NB4 (cell line): ENCODE results near the gene CCDC82.

Source experiments
- DNase-seq: peaks from one replicate; pipeline ENCODE4 v3.0.0; 2010; ENCODE audit warnings: low read depth
- H3K4me3 ChIP-seq: one replicate; pipeline ENCODE4 v1.5.1; 2011; ENCODE audit warnings: mild to moderate bottlenecking, low read depth, low read length, moderate library complexity
- CTCF ChIP-seq: IDR thresholded peaks from one replicate; pipeline ENCODE4 v1.5.1; 2012; ENCODE audit warnings: low read depth, low read length
- MAX ChIP-seq: IDR thresholded peaks from 2 replicates; pipeline ENCODE4 v1.6.1; 2011; ENCODE audit warnings: low read depth, low read length
- MYC ChIP-seq: IDR thresholded peaks from 2 replicates; pipeline ENCODE4 v1.6.1; 2011; ENCODE audit warnings: low read depth, low read length
- POLR2A ChIP-seq: IDR thresholded peaks from 2 replicates; pipeline ENCODE4 v1.6.1; 2011; ENCODE audit warnings: mild to moderate bottlenecking; ENCODE audit not compliant: insufficient read length; ENCODE audit errors: extremely low read depth

CCDC82 gene

GRCh38 chr11:96317985-96318384 lies 71.7 kb downstream of the CCDC82 start:
- no peak for TF ChIP-seq MAX
- TF ChIP-seq MYC: no peak
- no peak for TF ChIP-seq POLR2A
- TF ChIP-seq CTCF: no peak
- no peak for DNase-seq

GRCh38 chr11:96317571-96317970 lies 72.1 kb downstream of the CCDC82 start:
- H3K4me3 ChIP-seq: no peak overlapping the region
- no peak for TF ChIP-seq CTCF
- TF ChIP-seq MAX: no peak
- TF ChIP-seq POLR2A: no peak
- TF ChIP-seq MYC: no peak
- DNase-seq: no peak

More at GRCh38 chr11:96317985-96318384, 71.7 kb downstream of the CCDC82 start:
- H3K4me3 ChIP-seq: no peak overlapping the region

- no peak overlapping the region for H3K4me3 ChIP-seq
- DNase-seq: no peak
- no peak for TF ChIP-seq MYC
- TF ChIP-seq MAX: no peak
Observed at GRCh38 chr11:96316869-96317268, 72.8 kb downstream of the CCDC82 start.

- DNase-seq: no peak
- TF ChIP-seq CTCF (no peak), POLR2A (no peak), MYC (no peak), MAX (no peak)
- no peak overlapping the region for H3K4me3 ChIP-seq
Observed at GRCh38 chr11:96315476-96315875, 74.2 kb downstream of the CCDC82 start.

- no peak overlapping the region for H3K4me3 ChIP-seq
- peak; percentile 65 for DNase-seq
Observed at GRCh38 chr11:96314326-96315020, 75.2 kb downstream of the CCDC82 start.

More at GRCh38 chr11:96314326-96315020, 75.2 kb downstream of the CCDC82 start:
- TF ChIP-seq POLR2A (no peak), CTCF (no peak), MAX (no peak), MYC (no peak)
